Smooth muscle cell (in vitro differentiated cells): ENCODE data around the gene GJA4. TPM values are rescaled to one million over a fixed set of nuclear protein-coding genes. Genes with fewer than 3 reads are reported as not detected.

Experiments used
- DNase-seq: peaks from one replicate; lab custom pipeline; 2025; ENCODE audit not compliant: unreplicated experiment; lab: John Stamatoyannopoulos, UW
- H2AFZ ChIP-seq: fragments of 200-600 bp; sonication (generic); 2 replicates; pipeline ENCODE4 v1.6.0; 2016; ENCODE audit warnings: antibody characterized with exemption, low read depth, mild to moderate bottlenecking
- H3F3A ChIP-seq: fragments of 200-600 bp; sonication (generic); 2 replicates; pipeline ENCODE4 v1.6.0; 2017; ENCODE audit warnings: antibody characterized with exemption, low read depth
- H3K27ac ChIP-seq: fragments of 200-600 bp; sonication (generic); 2 replicates; pipeline ENCODE4 v1.5.1; 2016; ENCODE audit warnings: low read depth, mild to moderate bottlenecking
- H3K27me3 ChIP-seq: fragments of 200-600 bp; sonication (generic); 2 replicates; pipeline ENCODE4 v1.6.1; 2016; ENCODE audit warnings: low read depth, mild to moderate bottlenecking
- H3K36me3 ChIP-seq: fragments of 200-600 bp; sonication (generic); 2 replicates; pipeline ENCODE4 v1.5.1; 2016; ENCODE audit warnings: low read depth
- H3K4me1 ChIP-seq: fragments of 200-600 bp; sonication (generic); 2 replicates; pipeline ENCODE4 v1.5.1; 2016; ENCODE audit warnings: low read depth
- H3K4me2 ChIP-seq: fragments of 200-600 bp; sonication (generic); 2 replicates; pipeline ENCODE4 v1.6.0; 2016; ENCODE audit warnings: mild to moderate bottlenecking
- H3K4me3 ChIP-seq: fragments of 200-600 bp; sonication (generic); 2 replicates; pipeline ENCODE4 v1.5.1; 2016; ENCODE audit warnings: mild to moderate bottlenecking
- H3K79me2 ChIP-seq: fragments of 200-600 bp; sonication (generic); 2 replicates; pipeline ENCODE4 v1.6.0; 2016; ENCODE audit warnings: low read depth, mild to moderate bottlenecking
- H3K9ac ChIP-seq: fragments of 200-600 bp; sonication (generic); 2 replicates; pipeline ENCODE4 v1.6.0; 2016; ENCODE audit warnings: low read depth
- H3K9me3 ChIP-seq: fragments of 200-600 bp; sonication (generic); replicated peaks from 2 replicates; pipeline ENCODE4 v1.5.1; 2016; ENCODE audit warnings: low read depth
- H4K20me1 ChIP-seq: fragments of 200-600 bp; sonication (generic); 2 replicates; pipeline ENCODE4 v1.6.0; 2016; ENCODE audit warnings: low read depth
- CTCF ChIP-seq: fragments of 200-600 bp; sonication (generic); IDR thresholded peaks from 2 replicates; pipeline ENCODE4 v1.5.1; 2017; ENCODE audit warnings: borderline replicate concordance, mild to moderate bottlenecking, antibody characterized with exemption; ENCODE audit not compliant: insufficient read depth, poor library complexity, severe bottlenecking
- WGBS: methylation state at CpG from one replicate; pipeline ENCODE4 v1.1.7; 2016; ENCODE audit warnings: low lambda C conversion rate; 5-methylcytosine and 5-hydroxymethylcytosine counted together
- polyA plus RNA-seq: library from polyadenylated mRNA; unstranded; fragments of >200 nt; fragmentation: Nextera tagmentation; extraction: Ambion mirVana; gene quantifications from 2 replicates; pipeline ENCODE4 v1.2.1, GENCODE V29; 2016
- total RNA-seq: library from RNA; depleted of rRNA; stranded (reverse); fragments of >200 nt; gene quantifications from 2 replicates; pipeline ENCODE4 v1.2.3, GENCODE V29; 2014

GJA4 gene
- total and polyA plus RNA-seq, 2 experiments from 2014 or later, result not detected

DNA sequence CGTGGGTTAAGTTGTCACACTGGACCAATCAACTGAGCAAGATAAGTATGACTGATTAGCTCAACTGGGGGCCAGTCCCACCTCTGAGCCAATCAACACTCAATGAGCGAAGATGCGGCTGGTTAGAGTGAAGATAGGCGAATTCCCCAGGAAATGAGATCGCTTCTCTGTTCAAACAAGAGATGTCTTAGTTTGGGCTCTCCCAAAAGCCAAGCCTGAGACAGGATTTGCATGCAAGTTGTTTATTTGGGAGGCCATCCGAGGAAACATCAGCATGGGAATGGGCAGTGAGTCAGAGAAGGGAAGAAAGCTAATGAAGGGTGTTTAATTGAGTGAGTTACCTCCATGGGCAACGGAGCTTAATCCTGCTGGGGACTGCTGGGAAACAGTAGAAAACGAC lies 42.8 kb upstream of the GJA4 start:
- Histone ChIP-seq H3K27me3 (no peaks in the 10 kb centered on the region), H4K20me1 (no peaks in the 10 kb centered on the region), H3K4me1 (peaks cover 9% of the 10 kb centered on the region), H3K36me3 (no peaks in the 10 kb centered on the region), H3K27ac (no peak overlapping the region), H3K9me3 (no peaks in the 10 kb centered on the region), H3K9ac (no peak overlapping the region), H3K4me3 (no peak overlapping the region), H2AFZ (no peak overlapping the region), H3F3A (no peaks in the 10 kb centered on the region), H3K4me2 (no peak overlapping the region), H3K79me2 (no peaks in the 10 kb centered on the region)
- DNase-seq, result no peak
- no peak for TF ChIP-seq CTCF
- 42% methylated on average over 8 of the region's 8 CpGs for whole genome bisulfite sequencing

GRCh38 chr1:34750610-34751009 lies 42.2 kb upstream of the GJA4 start:
- H3K9ac ChIP-seq, result no peak overlapping the region
- H3K4me1 ChIP-seq, result peaks cover 9% of the 10 kb centered on the region
- H3K27ac ChIP-seq, result no peak overlapping the region
- 91% methylated on average over 5 of the region's 5 CpGs for WGBS
- no peaks in the 10 kb centered on the region for H3K79me2 ChIP-seq
- H3K36me3 ChIP-seq, result no peaks in the 10 kb centered on the region
- H3F3A ChIP-seq, result no peaks in the 10 kb centered on the region
- H3K9me3 ChIP-seq, result no peaks in the 10 kb centered on the region
- no peak overlapping the region for H2AFZ ChIP-seq
- no peaks in the 10 kb centered on the region for H4K20me1 ChIP-seq
- H3K27me3 ChIP-seq, result no peaks in the 10 kb centered on the region
- no peak for DNase-seq
- no peak overlapping the region for H3K4me3 ChIP-seq
- H3K4me2 ChIP-seq, result no peak overlapping the region
- no peak for TF ChIP-seq CTCF

DNA sequence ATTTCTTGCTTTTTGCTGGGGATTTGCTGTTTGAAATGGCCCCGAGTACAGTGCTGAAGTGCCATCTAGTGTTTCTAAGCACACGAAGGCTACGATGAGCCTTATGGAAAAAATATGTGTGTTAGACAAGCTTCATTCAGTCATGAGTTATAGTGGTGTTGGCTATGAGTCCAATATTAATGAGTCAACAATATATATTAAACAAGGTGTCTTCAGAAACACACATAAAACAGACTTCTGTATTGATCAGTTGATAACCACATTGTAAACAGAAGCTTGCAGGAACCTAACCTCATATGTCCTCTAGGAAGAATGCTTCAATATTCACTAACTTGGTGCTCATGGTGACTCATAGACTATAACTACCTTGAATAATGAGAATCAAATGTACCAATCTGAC lies 39.6 kb upstream of the GJA4 start:
- no peak for TF ChIP-seq CTCF
- H3K27me3 ChIP-seq, result no peaks in the 10 kb centered on the region
- H4K20me1 ChIP-seq, result no peaks in the 10 kb centered on the region
- DNase-seq, result no peak
- H3K9me3 ChIP-seq, result no peaks in the 10 kb centered on the region
- 84% methylated on average over 3 of the region's 3 CpGs for WGBS
- H3F3A ChIP-seq, result no peaks in the 10 kb centered on the region
- H3K4me2 ChIP-seq, result no peak overlapping the region
- no peak overlapping the region for H3K27ac ChIP-seq
- H2AFZ ChIP-seq, result no peak overlapping the region
- no peaks in the 10 kb centered on the region for H3K36me3 ChIP-seq
- no peak overlapping the region for H3K9ac ChIP-seq
- H3K79me2 ChIP-seq, result no peaks in the 10 kb centered on the region
- no peak overlapping the region for H3K4me3 ChIP-seq
- peaks cover 9% of the 10 kb centered on the region for H3K4me1 ChIP-seq

DNA sequence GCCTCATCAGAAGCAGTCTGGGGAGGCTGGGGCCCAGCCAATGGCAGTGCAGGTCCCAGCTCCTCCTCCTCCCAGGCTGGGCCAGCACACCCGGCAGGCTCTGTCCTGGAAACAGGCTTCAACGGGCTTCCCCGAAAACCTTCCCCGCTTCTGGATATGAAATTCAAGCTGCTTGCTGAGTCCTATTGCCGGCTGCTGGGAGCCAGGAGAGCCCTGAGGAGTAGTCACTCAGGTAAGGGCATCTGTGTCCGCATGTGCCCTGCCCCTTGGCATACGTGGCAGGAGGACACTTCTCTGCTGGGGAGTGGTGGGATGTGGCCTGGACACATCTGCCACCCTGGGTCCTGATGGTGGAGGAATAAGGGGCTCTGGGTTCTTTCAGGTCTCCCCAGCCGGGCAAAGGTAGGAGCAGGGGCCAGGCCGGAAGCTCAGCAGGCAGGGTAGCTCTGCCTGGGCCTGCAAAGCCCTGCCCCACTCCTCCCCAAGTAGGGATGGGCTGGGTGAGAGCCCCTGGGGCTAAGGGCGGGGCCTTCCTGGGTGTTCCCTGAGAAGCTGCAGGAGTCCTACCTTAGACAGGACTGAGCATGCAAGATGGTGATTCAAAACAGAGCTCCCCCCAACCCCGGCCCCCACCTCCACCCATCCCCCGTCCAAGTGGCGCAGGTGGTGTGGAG lies 37.7 kb upstream of the GJA4 start, which contains the start of gene GJB5:
Gene GJB5 (plus strand): TSS at position 84 of the 674 bp plus-strand sequence. CDS start 2,284 bp downstream, outside the sequence.
- no peak for DNase-seq
- no peaks in the 10 kb centered on the region for H4K20me1 ChIP-seq
- H3F3A ChIP-seq, result no peaks in the 10 kb centered on the region
- no peaks in the 10 kb centered on the region for H3K79me2 ChIP-seq
- no peaks in the 10 kb centered on the region for H3K27me3 ChIP-seq
- 64% methylated on average over 13 of the region's 13 CpGs for WGBS
- H3K4me1 ChIP-seq, result peaks cover 4% of the 10 kb centered on the region
- no peak within 1 kb of the TSS for H2AFZ ChIP-seq
- H3K4me3 ChIP-seq, result no peak within 1 kb of the TSS
- no peak within 1 kb of the TSS for H3K4me2 ChIP-seq
- peak within 1 kb of the TSS; percentile 47 for H3K27ac ChIP-seq
- TF ChIP-seq CTCF, result no peak
- no peaks in the 10 kb centered on the region for H3K9me3 ChIP-seq
- no peaks in the 10 kb centered on the region for H3K36me3 ChIP-seq
- no peak within 1 kb of the TSS for H3K9ac ChIP-seq
